Stimulated activated CD4-positive, alpha-beta T cell treated with anti-CD3 and anti-CD28 coated beads, Interleukin-12 subunit alpha, Interleukin-12 subunit beta, amount 100 ng/mL, for 4 hours (primary cell): ENCODE data around the gene TEAD2.
"Not testable (repeated sequence)": the region's sequence is repeated elsewhere in the genome, so short reads cannot be mapped to it uniquely, and the experiment has no call there.

Source experiments
- DNase-seq: peaks from one replicate; pipeline ENCODE4 v3.0.0-alpha.2; 2020

Gene TEAD2

DNA sequence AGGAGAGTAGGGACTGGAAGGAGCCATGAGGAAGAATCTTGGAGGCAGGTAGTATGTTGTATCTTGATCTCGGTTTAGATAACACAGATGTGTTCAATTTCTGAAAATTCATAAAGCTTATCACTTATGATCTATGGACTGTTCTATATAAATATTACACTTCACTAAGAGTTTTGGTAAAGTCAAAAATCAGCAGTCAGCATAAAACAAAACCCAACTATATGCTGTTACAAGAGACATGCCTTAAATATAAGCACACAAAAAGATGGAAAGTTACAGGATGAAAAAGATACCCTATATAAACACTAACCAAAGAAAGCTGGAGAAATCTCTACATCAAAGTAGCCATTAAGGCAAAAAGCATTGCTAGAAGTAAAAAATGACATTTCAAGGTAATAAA lies 21.4 kb upstream of the TEAD2 start:
- no peak for DNase-seq

DNA sequence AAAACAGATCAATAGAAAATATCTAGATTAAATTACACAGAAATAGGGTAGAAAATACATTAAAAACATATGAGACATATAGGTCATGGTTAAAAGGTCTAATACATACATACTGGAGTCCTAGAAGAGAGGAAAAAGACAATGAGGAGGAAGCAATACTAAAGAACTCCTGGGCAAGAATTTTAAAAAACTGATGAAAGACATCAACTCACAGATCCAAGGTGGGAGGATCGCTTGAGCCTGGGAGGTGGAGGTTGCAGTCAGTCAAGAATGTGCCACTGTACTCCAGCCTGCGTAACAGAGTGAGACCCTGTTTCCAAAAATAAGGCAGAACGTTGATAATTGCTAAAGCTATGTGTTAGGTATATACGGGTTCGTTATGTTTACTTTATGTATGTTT lies 20.4 kb upstream of the TEAD2 start:
- DNase-seq = no peak

DNA sequence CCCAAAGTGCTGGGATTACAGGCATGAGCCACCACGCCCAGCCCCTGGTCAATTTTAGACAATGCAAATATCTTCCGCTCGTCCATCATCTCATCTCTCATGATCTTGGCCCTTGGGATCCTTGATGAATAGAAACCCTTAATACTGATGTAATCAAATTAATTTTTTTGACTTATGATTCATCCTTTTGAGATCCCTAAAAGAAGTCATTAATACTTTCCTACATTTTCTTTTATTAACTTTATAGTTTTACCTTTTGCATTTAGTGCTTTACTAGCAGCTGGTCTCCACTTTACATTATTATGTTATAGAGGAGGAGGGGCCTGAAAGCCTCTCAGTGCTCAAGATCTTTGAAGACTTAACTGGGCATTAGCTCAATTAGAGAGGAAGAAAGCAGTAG lies 18.2 kb upstream of the TEAD2 start:
- no peak for DNase-seq

DNA sequence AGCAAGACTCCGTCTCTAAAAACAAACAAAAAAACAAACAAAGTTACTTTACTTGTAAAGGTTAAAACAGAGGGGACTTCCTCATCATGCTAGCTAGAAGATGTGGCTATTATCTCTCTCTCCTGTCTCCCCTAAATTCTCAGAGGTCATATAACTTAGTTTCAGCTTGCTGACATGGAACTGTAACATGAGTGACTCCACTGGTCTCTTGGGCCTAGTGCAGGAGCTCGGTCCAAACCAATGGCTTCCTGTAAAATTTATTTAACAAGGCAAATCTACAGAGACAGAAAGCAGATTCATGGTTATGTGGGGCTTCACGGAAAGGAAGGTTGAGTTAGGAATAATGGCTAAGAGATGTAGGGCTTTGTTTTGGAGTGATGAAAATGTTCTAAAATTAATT lies 16.3 kb upstream of the TEAD2 start:
- no peak for DNase-seq

DNA sequence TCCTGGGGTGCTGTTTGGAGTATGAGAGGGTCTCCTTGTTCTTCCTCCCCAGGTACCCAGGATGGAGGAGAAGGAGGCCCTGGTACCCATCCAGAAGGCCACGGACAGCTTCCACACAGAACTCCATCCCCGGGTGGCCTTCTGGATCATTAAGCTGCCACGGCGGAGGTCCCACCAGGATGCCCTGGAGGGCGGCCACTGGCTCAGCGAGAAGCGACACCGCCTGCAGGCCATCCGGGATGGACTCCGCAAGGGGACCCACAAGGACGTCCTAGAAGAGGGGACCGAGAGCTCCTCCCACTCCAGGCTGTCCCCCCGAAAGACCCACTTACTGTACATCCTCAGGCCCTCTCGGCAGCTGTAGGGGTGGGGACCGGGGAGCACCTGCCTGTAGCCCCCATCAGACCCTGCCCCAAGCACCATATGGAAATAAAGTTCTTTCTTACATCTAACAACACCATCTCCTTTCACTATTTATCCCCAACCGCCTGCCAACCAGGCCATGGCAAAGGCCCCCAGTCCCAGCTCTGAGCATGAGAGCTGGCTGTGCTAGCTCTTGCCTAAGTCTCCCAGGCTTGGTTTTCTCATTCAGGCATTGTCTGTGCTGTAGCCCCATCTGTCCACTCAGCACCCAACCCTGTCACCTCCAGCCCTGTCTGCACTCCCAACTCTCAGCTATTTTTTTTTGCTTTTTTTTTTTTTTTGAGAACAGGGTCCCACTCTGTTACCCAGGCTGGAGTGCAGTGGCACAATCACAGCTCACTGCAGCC lies 12.6 kb upstream of the TEAD2 start:
- DNase-seq = no peak

DNA sequence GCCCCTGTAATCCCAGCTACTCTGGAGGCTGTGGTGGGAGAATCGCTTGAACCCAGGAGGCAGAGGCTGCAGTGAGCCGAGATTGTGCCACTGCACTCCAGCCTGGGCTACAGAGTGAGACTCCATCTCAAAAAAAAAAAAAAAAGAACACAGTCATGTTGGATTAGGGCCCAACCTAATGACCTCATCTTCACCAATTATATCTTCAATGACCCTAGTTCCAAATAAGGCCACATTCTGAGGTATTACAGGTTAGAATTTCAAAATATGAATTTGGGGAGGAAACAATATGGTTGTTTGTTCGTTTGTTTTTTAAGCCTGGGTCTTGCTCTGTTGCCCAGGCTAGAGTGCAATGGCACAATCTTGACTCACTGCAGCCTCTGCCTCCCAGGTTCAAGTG lies 11.0 kb upstream of the TEAD2 start:
- DNase-seq = not testable (repeated sequence)

DNA sequence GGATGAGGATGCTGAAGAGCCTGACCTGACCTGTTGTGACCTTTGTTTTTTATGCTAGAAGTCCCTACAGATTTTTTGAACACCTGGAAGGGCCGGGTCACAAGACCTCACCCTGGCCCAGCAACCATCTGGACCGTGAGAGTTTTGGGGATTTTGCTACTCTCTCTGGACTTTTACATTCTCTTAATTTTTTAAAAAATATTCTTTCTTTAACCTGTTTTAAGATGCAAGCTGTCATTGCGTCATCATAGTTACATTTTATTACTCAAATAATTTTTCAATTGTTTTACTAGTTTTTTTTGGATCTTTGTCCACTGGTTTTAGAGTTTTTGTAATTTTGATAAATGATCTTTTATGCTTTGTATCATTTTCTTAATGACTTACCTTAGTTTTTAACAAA lies 9.0 kb upstream of the TEAD2 start:
- DNase-seq = no peak

DNA sequence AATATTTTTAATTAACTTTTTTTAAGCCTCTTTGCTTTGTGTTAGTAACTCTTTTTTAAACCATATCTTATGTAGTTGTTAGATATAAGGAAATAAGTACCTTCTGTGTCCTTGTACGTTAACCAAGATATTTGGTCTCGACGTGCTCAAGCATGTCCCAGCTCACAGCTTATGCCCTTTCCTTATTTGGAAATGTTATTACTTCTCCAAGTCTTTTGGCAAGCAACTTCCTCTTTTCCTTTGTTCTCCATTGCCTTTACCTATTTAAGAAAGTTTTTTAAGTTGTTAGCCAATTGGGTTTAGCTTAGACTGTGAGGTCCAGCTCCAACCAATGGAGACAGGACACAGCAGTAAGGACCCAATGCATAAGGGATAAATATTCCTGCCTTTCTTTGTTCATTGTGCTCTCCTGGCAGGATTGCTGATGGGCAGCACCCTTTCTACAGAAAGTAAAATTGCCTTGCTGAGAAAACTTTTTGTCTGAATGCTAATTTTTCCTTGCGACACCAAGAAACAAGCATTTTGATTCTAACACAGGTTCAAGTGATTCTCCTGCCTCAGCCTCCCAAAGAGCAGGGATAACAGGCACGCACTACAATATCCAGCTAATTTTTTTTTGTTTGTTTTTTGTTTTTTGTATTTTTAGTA lies 6.6 kb upstream of the TEAD2 start:
- no peak for DNase-seq

DNA sequence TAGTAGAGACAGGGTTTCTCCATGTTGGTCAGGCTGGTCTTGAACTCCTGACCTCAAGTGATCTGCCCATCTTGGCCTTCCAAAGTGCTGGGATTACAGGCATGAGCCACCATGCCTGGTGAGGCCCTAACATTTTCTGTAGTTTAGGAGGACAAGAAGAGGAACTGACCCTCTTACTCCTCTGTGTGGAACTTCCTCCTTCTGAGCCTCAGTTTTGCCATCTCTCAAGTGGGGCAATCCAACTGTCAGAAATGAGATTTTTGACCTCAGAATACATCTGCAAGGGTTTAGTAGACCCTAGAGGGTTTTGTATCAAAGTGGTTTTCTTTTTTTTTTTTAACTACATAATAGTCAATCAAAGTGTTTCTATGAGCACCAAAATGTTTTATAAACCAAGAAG lies 3.9 kb upstream of the TEAD2 start:
- no peak for DNase-seq

DNA sequence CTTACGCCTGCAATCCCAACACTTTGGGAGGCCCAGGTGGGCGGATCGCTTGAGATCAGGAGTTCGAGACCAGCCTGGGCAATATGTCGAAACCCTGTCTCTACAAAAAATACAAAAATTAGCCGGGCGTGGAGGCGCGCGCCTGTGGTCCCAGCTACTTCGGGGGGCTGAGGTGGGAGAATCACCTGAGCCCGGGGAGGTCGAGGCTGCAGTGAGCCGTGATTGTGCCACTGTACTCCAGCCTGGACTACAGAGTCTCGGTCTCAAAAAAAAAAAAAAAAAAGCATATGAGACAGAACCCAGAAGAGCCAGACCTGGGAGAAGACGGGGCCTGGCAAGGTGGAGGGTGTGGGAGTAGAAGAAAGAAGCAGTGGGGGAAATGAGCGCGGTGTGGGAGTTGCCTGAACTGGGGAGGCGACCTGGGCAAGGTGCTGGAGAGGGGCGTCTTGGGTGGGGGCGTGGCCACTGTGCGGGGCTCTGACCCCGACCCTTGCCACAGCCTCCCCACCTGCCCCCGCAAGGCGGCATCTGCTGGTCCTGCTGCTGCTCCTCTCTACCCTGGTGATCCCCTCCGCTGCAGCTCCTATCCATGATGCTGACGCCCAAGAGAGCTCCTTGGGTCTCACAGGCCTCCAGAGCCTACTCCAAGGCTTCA lies 2.0 kb upstream of the TEAD2 start:
- DNase-seq = no peak

DNA sequence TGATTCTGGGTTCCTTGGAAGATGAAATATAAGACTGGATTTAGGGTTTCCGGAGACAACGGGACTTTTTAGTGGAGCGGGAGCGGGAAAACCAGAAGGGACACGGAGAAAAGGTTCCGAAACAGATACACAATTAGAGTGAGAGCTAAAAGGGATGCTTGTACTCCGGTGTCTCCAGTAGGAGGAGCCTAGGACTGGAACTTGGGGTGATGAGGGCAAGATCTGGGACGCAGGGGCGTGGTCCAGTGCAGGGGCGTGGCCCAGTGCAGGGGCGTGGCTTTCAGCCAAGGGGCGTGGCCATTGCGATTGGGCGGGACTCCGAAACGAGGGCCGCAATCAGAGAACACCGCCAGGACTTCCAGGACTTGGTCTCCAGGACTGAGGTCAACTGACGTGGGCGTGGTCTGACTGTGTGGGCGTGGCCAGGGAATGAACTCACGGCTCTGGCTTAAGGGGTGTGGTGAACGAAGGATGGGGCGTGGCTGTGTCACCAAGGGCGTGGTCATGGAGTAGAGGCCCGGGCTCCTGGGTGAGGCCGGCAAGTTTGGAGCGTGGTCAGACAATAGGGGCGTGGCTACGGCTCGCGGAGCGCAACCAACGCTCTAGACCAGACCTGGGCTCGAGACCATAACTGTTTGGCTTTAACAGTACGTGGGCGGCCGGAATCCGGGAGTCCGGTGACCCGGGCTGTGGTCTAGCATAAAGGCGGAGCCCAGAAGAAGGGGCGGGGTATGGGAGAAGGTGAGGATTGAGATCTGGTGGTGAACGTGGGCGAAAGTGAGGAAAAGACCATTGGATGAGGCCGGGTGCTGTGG lies 1.3 kb upstream of the TEAD2 start, which contains the start of gene DKKL1:
Gene DKKL1, plus strand, starts transcription at position 610 of the 815 bp plus-strand sequence. Its CDS starts 122 bp downstream, at position 732.
- peak; percentile 46 for DNase-seq

DNA sequence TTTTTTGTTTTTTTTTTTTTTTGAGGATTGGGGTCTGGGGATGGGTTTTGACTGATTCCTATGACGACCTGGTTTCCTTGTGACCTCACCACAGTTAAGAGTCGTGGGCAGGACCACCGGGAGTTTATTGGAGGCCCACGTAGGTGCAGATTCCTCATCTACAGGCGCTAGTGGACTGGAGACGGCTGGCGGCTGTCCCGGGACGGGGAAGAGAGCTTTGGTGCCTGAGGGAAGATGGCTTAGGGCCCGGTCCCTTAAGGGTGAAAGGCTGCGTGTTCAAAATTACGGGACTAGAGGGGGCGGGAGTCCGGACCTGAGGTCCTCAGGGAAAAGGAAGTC lies 682 bp upstream of the TEAD2 start:
- no peak for DNase-seq

DNA sequence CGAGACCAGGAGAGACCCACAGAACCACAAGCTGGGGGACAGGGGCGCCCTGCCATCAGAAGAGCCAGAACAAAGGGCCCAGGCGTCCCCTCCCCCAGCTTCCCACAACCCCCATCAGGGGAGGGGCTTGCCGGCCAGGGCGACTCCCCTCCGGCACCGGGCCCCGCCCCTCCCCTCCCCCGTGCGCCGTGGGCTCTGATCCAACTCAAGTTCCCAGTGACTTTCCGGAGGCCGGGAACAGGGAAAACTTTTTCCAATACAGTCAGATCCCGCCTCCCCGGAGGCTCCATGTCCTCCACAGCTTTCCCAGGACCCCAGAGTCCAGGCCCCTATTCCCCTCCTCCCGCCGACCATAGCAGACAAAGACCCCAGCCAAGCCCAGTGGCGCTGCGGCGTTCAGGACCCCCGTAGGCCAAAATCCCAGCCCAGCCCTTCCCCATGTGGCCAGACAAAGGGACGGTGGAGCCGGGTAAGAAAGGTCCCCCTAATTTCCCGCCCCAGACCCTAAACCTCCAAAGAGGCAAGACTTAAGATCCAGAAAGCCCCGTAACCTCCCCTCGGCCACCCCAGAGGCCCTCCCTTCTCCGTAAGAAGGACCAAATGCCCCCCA lies 673 bp downstream of the TEAD2 start:
- DNase-seq = no peak

DNA sequence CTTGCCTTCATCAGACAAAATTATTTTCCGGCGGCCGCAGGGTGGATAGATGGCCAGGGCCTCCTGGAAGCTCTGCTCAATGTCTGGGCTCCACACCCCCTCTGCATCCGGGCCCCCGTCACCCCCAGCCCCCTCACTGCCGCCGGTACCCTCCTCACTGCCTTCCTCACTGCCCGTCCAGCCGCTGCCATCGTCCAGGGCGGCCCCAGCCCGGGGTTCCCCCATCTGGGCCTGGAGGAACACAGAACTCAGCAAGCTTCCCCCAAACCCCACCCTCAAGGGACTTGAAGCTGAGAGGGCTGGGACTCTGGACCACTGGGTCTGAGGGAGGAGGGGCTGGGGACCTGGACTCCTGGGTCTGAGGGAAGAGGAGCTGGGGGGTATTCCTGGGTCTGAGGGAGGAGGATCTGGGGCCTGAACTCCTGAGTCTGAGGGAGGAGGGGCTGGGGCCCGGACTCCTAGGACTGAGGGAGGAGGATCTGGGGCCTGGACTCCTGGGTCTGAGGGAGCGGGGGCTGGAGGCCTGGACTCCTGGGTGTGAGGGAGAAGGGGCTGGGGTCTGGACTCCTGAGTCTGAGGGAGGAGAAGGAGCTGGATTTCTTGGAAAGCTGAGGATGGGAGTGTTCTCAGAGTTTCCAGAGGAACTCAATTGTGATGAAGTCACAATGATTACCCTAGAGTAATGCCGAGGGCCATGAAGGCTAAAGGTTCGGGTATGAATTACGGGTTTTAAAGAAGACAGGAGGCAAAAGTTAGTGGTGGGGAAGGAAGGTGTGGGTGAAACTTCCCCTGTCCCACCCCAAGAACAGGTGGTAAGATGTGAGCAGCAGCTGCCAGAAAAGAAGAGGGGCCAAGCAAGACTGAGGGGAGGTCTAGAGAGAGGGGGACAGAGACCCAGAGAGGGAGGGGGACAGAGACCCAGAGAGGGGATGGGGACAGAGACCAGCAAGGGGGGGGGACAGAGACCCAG lies 2.1 kb downstream of the TEAD2 start:
- no peak for DNase-seq

DNA sequence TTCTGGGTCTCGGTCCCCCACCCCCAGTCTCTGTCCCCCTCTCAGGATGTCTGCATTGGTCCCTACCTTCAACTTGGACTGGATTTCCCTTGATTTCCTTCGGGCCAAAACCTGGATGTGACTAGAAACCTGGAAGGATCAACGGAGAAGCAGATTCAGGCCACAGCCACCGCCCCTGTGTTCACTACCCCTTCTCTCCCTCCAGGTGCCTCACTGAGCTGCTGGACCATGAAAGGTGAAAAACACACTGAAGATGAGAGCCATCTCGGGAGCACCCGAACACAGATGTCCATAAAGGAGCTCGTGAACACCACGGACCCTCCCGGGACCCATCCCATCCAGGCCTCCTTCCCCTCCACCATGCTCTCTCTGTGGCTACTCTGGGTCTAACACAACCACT lies 5.0 kb downstream of the TEAD2 start:
- no peak for DNase-seq

DNA sequence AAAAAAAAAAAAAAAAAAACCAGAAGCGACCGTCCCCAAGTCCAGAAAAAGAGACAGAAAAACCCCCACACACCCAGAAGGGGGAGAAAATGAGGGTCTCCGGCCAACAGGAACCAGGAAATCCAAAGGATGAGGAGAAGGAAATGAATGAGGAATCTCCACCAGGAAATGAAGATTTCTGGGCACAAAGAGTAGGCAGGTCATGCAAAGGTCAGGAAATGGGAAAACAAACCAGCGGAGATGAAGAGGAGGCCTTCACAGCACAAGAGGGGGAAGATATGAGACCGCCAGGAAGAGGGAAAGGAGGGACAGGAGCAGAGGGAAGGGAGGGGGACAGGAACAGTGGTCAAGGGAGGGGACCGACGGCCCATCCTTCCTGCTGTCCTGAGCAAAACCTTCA lies 5.8 kb downstream of the TEAD2 start:
- DNase-seq = no peak

DNA sequence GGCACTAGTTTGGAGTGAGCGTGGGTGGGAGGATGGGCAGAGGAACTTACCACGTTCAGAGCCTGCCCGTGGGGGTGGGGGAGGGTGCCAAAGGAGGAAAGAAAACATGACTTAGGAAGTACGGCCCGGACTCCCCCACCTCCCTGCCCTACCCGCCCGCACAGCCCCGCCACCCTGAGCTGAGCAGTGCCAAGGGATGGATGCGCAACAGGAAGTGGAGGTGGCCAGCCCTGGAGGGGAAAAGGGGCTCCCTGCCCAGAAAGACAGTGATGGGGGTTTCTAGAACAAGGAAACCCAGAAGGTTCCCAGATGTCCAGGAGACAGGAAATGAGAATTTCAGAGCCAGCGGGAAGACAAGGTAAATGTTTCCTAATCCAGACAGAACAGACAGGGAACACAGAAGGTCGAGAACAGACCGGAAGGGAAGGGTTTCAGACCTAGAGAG lies 6.3 kb downstream of the TEAD2 start:
- DNase-seq = no peak

DNA sequence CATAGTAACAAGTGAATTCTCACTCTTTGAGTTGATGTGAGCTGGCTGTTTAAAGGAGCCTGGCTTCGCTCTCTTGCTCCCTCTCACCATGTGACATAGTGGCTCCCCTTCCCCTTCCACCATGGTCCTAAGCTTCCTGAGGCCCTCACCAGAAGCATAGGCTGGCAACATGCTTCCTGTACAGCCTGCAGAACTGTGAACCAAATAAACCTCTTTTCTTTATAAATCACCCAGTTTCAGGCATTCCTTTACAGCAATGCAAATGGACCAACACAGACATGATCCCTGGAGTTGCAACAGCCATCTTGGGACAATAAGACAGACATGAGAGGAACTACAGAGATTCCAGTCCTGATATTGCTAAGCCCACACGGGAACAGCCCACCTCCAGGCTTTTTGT lies 12.6 kb downstream of the TEAD2 start:
- no peak for DNase-seq

DNA sequence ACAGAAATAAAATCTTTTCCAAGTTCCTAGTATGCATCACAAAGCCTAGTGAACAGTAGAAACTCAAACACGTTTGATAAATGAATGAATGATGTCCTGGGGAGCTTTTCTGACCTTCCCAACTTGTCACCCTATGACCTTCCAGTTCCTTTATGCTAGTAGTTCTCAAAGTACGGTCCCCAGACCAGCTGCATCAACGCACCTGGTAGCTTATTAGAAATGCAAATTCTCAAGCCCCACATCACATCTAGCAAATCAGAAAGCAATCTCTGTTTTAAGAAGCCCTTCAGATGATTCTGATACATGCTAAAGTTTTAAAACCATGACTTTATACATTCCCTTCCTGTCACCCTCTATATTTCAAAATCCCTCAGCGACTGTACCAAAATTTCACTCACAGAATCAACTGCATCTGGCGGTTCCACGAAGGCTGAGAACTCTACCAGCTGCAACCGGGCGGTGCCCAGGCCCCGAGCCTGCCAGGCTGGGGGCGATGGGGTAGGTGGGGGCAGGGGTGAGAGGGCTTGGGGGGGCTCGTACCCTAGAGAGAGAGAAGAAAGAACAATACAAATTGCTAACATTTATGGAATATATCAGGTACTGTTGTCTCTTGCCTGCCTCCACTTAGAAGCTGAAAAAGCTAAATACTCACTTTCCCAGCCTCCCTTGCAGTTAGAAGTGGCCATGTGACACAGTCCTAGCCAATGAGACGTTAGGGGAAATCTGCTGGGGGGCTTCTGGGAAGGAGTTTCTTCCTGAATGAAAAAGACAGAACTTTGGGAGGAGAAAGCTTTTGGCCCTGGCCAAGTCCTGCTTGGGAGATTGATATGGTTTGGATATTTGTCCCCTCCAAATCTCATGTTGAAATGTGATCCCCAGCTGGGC lies 13.7 kb downstream of the TEAD2 start:
- no peak for DNase-seq

DNA sequence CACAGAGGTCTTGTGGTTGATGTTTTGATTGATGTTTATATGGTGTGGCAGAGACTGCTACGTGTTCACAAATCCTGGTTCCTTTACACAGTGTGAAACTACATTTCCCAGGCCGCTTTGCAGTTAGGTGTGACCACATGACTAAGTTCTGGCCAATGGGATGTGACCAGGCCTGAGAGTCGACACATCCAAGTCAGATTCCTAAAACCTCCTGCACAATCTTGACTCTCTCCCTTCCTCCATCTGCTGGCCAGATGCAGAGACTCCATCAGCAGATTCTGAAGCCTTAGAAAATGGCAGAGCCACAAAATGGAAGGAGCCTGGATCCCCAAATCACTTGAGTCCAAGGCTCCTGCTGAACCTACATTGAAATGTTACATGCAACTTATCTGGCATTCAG lies 14.4 kb downstream of the TEAD2 start:
- no peak for DNase-seq

DNA sequence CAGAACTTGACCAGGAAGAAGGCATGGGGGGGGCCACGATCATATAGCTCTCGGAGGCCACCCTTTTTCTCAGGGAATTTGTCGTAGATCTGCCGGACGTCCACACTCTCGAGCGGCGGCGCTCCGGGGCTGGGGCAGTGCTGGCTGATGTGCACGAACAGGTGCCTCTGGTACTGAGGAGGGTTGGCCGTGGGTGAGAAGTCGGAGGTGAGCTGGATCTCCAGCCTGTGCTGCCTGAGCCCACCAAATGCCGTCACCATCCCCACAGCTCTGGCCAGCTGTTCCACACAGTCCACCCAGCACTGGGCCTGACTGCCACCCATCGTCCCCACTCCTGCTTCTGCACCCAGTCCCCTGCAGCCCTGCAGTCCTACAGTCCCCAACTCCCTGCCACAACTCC lies 15.0 kb downstream of the TEAD2 start:
- no peak for DNase-seq
